Stimulated activated CD8-positive, alpha-beta memory T cell treated with anti-CD3 and anti-CD28 coated beads, Interleukin-12 subunit alpha, Interleukin-12 subunit beta, amount 100 ng/mL, for 24 hours (primary cell): ENCODE results near the gene FGF11.

Source experiments
- DNase-seq: peaks from one replicate; pipeline ENCODE4 v3.0.0-alpha.2; 2020; ENCODE audit errors: extremely low read depth

The FGF11 gene

DNA sequence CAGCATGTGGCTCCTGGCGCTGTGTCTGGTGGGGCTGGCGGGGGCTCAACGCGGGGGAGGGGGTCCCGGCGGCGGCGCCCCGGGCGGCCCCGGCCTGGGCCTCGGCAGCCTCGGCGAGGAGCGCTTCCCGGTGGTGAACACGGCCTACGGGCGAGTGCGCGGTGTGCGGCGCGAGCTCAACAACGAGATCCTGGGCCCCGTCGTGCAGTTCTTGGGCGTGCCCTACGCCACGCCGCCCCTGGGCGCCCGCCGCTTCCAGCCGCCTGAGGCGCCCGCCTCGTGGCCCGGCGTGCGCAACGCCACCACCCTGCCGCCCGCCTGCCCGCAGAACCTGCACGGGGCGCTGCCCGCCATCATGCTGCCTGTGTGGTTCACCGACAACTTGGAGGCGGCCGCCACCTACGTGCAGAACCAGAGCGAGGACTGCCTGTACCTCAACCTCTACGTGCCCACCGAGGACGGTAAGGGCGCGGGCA lies 31.0 kb upstream of the FGF11 start:
- DNase-seq: no peak

DNA sequence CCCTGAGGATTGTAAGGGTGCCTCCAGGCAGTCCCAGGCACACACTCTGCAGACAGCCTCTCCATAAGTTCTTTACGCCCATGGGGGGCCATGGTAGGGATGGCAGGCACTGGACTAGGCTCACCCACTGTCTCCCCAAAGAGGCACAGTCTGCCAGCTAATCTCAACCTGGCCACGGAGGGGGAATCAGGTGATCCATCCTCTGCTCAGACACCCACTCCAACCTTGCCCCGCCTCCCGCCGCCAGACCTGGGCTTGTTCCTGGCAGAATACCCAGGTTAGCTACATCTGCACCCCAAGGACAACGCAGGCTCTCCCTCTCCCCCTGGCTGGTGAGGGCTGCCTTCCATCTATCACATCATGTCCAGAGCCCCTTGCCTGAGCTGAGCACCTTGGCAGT lies 30.4 kb upstream of the FGF11 start:
- no peak for DNase-seq

DNA sequence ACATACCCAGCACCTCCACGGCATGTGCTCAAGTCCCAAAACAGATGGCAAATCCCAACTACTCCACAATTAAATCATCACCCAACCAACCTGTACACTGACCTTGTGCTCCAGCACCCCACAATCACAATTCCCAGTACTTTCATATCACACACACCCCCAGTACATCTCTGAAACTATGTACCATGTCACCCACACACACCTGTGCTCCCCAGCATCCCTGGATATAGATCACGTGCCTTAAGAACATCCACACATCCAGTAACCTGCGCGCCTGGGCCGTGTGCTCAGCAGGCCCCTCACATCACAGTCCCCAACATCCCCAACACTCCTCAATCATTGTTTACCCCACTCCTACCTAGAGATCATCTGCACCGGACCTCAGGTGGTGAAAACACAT lies 29.6 kb upstream of the FGF11 start:
- DNase-seq: no peak

DNA sequence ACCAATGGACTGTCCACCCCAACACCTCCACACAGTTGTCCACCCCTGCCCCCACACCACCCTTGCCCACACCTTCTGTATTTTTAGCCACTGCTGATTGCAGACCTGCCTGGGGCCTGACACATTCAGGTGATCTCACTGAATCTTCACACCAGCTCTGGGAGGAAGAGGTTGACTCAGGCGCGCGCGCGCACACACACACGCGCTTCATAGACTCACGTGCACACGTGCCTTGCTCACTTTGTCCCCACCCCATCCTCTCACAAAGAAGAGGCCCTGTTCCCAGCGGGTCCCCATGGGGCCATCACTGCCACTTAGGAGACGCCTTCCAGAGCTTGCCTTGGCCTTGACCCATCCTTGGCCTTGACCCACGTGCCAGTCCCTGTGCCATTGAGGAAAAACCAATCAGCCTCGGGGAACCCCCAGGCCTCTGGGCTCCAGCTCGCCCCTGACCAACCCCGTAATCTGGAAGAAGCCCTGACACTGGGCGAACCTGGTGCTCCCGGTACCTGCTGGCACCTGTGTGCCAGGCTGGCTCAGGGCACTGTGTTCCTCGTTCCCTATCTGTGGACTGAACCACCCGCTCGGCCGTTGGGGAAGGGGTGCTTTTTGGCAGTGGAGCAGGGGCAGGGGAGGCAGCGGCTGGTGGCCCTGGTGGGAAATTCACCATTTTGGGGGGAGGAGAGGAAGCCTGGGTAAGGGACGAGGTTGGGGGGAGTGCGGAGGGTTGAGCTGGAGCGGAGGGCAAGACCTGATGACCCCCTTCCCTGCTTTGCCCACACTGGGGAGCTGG lies 28.5 kb upstream of the FGF11 start:
- no peak for DNase-seq

DNA sequence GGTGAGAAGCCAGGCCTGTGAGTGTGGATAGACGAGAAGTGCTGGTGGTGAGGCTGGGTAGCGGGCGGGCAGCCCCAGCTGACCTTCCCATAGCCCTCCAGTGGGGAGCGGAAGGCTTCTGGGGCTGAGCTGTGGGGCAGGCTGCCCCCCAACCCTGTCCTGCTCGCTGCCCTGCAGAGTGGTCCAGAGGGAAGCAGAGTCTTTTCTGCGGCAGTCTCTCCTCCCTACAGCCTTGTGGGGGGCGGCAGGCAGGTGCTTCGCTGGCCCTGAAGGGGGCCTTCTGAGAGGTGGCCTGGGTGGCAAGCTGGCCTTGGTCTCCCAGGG lies 27.9 kb upstream of the FGF11 start:
- no peak for DNase-seq

DNA sequence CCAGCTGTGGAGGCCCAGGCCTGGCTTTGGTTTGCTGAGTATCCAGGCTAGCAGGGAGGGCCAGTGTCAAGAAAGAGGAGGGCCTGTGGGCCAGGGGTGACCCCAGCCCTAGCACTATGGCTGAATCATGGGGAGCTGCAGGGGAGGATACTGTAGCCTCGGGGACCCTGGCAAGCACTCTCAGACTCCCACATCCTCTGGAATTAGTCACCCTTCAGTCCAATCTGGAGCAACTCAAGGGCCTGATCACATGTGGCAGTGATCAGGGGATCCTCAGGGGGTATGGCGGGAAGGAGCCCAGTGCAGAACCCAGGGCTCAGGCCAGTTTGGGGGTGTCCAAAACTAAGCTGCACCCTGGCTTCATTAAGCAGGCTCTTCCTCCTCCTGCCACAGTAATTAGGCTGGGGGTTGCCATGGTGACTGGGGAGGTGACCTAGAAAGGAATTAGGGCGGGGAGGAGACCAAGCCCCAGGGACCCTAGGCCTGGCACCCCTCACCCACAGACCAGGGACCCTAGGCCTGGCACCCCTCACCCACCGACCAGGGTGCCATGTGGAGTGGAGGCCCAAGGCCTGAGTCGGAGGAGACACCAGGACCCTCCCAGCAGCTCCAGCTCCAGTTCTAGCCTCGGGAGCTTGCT lies 25.8 kb upstream of the FGF11 start:
- DNase-seq: no peak

DNA sequence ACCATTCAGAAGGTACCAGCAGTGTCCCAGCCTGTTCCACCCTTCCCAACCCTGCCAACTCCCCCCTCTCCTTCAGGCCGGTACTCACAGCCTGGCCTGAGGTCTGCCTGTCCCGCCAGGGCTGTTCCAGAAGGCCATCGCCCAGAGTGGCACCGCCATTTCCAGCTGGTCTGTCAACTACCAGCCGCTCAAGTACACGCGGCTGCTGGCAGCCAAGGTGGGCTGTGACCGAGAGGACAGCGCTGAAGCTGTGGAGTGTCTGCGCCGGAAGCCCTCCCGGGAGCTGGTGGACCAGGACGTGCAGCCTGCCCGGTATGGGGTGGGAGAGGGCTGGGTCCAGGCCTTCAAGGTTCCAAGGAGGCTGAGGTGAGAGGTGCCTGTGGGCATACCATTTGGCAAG lies 24.5 kb upstream of the FGF11 start:
- DNase-seq: no peak

DNA sequence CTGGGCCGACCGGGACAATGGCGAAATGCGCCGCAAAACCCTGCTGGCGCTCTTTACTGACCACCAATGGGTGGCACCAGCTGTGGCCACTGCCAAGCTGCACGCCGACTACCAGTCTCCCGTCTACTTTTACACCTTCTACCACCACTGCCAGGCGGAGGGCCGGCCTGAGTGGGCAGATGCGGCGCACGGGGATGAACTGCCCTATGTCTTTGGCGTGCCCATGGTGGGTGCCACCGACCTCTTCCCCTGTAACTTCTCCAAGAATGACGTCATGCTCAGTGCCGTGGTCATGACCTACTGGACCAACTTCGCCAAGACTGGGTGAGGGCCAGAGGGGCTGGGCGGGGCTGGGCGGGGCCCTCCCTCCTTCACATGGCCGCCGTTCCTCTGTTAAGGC lies 23.5 kb upstream of the FGF11 start:
- DNase-seq: no peak

DNA sequence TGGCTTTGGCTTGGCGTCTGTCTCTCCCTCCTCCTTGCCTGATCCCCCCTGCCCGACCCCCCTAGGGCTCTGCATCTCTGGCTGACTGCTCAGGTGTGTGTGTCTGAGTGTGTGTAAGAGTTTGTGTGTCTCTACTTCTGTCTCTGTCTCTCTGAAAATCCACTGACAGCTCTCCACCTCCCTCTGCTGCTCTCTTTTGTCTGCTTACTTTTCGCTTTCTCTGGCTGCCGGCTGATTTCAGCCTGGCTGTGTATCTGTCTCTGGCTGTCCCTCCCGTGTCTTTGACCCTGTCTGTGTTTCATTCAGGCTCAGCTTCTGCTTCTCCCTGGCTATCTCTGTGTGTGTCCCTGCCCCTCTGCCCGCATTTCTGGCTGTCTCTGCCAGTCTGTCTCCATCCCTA lies 23.0 kb upstream of the FGF11 start:
- DNase-seq: no peak

DNA sequence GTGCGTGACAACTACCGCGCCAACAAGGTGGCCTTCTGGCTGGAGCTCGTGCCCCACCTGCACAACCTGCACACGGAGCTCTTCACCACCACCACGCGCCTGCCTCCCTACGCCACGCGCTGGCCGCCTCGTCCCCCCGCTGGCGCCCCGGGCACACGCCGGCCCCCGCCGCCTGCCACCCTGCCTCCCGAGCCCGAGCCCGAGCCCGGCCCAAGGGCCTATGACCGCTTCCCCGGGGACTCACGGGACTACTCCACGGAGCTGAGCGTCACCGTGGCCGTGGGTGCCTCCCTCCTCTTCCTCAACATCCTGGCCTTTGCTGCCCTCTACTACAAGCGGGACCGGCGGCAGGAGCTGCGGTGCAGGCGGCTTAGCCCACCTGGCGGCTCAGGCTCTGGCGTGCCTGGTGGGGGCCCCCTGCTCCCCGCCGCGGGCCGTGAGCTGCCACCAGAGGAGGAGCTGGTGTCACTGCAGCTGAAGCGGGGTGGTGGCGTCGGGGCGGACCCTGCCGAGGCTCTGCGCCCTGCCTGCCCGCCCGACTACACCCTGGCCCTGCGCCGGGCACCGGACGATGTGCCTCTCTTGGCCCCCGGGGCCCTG lies 22.2 kb upstream of the FGF11 start:
- DNase-seq: no peak

DNA sequence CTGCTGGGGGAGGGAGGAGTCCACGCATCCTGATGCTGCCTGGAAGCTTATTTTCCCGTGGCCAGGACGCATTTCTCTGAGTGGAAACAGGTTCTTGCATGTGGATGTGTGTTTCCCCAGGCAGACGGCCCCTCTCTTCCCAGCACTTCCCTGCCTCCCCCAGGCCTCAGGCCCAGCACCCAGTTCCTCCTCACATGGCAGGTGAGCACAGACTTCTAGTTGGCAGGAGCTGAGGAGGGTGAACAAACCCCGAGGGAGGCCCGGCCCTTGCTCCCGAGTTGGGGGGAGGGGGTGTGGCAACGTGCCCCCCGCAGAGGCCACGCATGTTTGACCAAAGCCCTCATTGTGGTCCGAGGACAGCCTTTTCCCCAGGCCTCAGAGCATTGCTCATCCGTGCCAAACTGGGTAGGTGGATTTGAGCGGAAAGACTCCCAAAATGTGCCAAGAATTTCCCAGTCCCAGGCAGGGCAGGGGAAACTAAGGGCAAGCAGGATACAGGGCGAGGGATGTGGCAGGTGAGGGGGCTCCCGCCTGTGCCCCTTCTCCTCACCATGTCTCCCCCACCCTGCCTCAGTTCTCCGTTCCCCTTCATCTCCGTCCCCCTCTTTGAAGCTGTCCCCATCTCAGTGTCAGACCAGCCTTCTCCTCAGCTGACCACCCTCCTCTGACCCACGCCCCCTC lies 20.7 kb upstream of the FGF11 start:
- no peak for DNase-seq

DNA sequence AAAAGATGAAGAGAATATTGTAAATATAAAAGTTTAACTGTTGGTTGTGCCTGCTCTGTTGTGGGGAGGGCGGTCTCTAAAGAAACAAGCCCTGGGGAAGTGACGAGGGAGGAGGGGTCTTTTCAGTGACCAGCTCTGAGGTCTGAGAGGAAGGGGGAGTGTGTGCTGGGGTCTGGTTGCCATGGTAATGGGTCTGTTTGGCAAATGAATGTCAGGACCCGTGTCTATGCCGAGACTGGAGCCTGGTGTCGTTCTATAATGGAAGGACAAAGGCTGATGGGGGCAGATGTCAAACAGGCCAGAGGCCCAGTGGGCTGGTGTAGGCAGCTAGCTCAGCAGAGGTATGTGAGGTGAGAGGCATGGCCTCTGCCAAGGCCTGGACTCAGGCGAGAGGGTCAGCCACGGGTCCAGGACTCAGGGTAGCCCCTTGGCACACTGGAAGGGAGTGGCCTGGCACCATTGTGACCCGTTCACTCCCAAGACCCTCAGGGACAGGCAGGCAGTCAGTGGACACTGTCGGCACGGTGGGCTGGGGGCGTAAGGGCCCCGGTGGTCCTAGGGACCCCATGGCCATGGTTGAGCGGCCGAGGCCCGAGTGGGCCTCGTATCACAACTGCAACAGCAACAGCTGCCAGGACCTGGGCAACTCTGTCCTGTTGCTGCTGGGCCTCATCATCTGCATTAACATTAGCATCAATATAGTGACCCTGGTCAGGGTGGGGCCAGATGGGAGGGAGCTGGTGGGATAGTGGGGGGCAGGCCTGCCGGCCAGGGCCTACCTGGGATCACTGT lies 19.3 kb upstream of the FGF11 start, which contains the start of gene SPEM1:
Gene SPEM1, plus strand, starts transcription at position 506 of the 792 bp plus-strand sequence. Its CDS starts 61 bp downstream, at position 567.
- DNase-seq: no peak

DNA sequence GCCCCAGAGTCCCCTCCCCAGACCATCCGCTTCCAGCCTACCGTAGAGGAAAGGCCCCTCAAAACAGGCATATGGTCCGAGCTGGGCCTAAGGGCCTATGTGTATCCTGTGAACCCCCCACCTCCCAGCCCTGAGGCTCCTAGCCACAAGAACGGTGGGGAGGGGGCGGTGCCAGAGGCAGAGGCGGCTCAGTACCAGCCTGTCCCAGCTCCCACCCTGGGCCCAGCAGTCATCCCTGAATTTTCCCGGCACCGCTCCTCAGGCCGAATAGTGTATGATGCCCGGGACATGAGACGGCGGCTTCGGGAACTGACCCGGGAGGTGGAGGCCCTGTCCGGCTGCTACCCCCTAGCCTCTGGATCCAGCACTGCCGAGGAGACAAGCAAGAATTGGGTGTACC lies 18.1 kb upstream of the FGF11 start:
- no peak for DNase-seq

DNA sequence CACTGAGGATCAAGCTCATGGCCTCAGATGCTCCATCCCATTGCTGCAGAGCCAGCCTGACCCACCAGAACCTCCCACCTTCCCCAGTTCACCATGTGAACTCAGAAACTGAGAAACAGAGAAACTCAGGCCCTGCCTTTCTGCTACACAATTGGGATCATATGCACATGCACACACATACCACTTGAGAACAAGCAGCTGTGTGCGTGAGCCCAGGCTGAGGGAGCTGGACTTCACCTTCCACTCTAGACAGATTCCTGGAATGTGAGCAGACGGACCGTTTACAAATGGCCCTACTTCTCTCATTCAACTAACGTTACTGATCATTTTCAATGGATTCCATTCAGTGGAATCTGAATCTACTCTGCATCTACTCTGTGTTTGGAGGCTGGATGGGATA lies 15.6 kb upstream of the FGF11 start:
- DNase-seq: no peak

DNA sequence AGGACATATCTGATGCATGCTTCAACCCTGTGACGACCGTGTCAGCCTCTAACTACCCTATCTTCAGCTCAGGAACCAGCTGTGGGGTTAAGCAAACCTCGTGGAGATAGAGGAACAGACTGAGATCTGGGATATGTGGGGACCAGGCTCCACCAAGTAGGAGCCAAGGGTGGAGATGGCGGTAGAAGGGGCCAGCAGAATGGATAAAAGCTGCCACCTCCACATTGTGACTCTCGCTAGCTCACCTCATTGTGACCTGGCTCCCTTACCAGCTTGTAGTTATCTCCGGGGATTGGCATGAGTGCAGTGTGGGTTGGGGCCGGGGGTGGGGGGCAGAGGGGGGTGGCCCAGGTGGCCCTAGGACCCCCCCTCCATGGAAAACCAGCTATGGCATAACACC lies 14.0 kb upstream of the FGF11 start, which contains the start of gene SPEM2:
Gene SPEM2, plus strand, starts transcription at position 301 of the 400 bp plus-strand sequence. Its CDS starts 73 bp downstream, at position 374.
- DNase-seq: no peak

DNA sequence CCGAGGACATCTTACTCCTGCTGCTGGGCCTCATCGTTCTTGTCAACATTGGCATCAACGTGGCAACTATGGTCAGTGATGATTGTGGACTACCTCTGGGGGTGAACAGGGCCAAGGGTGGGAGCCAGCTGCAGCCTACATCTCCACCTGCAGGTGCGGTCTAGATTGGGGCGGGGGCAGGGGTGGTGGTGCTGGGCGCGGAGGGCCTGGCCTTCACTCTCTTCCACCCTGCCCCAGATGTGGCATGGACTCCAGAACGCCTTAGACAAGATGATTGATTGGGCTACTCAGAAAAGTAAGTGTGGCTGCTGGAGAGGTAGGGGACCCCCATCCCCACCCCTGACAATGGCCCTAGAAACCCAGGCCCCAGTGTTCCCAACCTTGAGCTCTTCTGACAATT lies 13.6 kb upstream of the FGF11 start:
- no peak for DNase-seq

DNA sequence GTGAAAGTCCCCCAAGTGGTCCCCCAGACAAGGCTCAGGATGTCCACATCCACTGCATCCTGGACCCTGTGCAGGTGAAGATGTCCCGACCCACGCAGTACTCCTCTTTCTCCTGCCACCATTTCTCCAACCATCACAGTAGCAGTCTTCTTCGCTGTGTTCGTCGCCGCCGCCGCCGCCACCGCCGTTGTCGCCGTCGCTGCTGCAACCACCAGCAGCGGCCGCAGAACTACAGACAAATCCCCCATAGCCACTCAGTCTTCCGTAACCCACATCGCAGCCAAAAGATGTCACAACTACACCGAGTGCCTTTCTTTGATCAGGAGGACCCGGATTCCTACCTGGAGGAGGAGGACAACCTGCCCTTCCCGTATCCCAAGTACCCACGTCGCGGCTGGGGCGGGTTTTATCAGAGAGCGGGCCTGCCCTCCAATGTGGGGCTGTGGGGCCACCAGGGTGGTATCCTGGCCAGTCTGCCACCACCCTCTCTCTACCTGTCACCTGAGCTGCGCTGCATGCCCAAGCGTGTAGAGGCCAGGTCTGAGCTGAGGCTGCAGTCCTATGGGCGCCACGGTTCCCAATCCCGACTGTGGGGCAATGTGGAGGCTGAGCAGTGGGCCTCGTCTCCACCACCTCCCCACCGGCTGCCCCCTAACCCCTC lies 13.0 kb upstream of the FGF11 start:
- DNase-seq: no peak

DNA sequence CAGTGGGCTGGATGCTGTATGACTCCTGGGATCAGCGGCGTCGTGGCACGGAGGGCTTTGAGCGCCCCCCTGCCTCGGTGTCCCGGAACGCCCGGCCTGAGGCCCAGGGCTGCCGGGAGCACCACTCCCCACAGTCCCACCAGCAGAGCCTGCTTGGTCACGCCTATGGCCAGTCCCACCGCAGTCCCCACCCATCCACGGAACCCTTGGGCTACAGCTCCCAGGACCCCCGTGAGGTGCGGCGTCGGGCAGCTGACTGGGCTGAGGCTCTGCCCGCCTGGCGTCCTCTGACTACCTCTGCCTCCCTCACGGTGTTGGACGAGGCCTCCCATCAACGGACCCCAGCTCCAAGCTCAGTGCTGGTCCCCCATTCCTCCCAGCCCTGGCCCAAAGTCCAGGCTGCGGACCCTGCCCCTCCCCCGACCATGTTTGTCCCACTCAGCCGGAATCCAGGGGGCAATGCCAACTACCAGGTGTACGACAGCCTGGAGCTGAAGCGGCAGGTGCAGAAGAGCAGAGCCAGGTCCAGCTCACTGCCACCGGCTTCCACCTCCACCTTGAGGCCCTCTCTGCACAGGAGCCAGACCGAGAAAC lies 12.3 kb upstream of the FGF11 start:
- DNase-seq: no peak

DNA sequence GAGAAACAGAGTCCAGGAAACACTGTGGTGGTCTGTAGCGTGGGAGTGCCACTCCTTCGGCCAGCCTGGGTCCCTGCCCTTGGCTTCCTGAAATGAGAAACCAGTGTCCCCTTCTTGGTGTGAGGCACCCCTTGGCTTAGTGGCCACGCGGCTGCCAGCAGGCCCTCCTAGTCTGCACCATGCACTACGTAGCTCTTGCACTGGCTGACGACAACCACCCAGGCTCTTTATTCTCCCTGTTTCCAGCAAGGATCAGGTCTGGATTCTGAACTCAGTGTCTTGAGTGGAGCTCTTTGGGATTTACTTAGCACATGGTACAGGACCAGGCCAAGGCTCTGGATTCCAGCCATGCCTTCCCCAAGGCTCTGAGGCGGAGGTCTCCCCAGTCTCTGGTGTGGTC lies 11.8 kb upstream of the FGF11 start:
- DNase-seq: no peak

DNA sequence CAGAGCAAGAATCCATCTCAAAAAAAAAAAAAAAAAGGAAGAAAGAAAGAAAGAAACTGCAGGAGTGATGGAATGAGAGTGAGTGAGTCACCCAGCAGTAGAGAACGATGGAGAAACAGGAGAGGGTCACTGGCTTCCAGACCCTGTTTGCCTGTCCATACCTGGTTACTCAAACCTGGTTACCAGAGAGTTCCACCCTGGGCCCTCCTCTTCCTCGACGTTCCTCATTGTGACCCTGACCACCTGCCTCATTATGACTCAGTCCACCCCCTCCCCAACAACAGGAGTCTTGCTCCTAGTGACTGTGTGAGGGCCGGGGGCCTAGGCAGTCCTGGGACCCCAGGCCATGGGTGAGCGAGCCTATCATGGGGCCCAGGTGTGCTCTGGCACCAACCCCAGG lies 10.8 kb upstream of the FGF11 start, which contains the start of gene SPEM3:
Gene SPEM3, plus strand, starts transcription at position 301 of the 400 bp plus-strand sequence. Its CDS starts 46 bp downstream, at position 347.
- DNase-seq: no peak

DNA sequence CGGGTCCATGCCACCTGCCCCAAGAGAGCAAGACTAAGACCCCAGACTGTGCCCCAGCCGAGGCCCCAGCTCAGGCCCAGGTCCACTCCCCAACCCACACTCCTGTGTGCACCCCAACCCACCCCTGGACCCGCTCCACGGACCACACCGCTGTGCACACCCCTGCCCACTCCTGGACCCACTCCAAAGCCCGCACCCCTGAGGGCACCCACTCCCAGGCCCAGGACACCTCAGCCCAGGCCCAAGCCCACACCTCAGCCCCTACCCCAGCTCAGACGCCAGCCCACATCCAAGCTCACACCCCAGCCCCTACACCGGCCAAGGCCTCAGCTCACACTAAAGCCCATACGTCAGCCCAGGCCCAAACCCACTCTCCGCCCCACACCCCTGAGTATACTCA lies 9.6 kb upstream of the FGF11 start:
- no peak for DNase-seq
